ENCODE results near the gene SLC7A6. TPM values are rescaled to one million over a fixed set of nuclear protein-coding genes. Genes with fewer than 3 reads are reported as not detected.
"Not testable (repeated sequence)": the region's sequence is repeated elsewhere in the genome, so short reads cannot be mapped to it uniquely, and the experiment has no call there.

SLC7A6 gene
- total RNA-seq, 1 experiment from 2014 or later, result 19.8 TPM

- H3K36me3 ChIP-seq (replicated peaks; ENCODE audit: control insufficient read depth, insufficient read depth, low read length), result peaks cover 7% of the 10 kb centered on the region
- DNase-seq, result no peak
- H3K4me3 ChIP-seq (ENCODE audit: insufficient read depth, low read depth, low read length), result no peak overlapping the region
- no peaks in the 10 kb centered on the region for H3K27me3 ChIP-seq (ENCODE audit: control insufficient read depth, insufficient read depth, low read length)
Measured at GRCh38 chr16:68275611-68276191, 11.4 kb downstream of the SLC7A6 start.

- no peaks in the 10 kb centered on the region for H3K27me3 ChIP-seq (ENCODE audit: control insufficient read depth, insufficient read depth, low read length)
- H3K36me3 ChIP-seq (replicated peaks; ENCODE audit: control insufficient read depth, insufficient read depth, low read length), result peaks cover 7% of the 10 kb centered on the region
- no peak for DNase-seq
- no peak overlapping the region for H3K4me3 ChIP-seq (ENCODE audit: insufficient read depth, low read depth, low read length)
Measured at GRCh38 chr16:68276223-68276622, 11.9 kb downstream of the SLC7A6 start.

GRCh38 chr16:68279726-68280558 lies 15.6 kb downstream of the SLC7A6 start:
- Histone ChIP-seq H3K4me3 (ENCODE audit: insufficient read depth, low read depth, low read length) (no peak overlapping the region), H3K36me3 (replicated peaks; ENCODE audit: control insufficient read depth, insufficient read depth, low read length) (no peaks in the 10 kb centered on the region; the same call in none of the 2 replicates), H3K27me3 (ENCODE audit: control insufficient read depth, insufficient read depth, low read length) (no peaks in the 10 kb centered on the region)
- DNase-seq, result no peak

DNA sequence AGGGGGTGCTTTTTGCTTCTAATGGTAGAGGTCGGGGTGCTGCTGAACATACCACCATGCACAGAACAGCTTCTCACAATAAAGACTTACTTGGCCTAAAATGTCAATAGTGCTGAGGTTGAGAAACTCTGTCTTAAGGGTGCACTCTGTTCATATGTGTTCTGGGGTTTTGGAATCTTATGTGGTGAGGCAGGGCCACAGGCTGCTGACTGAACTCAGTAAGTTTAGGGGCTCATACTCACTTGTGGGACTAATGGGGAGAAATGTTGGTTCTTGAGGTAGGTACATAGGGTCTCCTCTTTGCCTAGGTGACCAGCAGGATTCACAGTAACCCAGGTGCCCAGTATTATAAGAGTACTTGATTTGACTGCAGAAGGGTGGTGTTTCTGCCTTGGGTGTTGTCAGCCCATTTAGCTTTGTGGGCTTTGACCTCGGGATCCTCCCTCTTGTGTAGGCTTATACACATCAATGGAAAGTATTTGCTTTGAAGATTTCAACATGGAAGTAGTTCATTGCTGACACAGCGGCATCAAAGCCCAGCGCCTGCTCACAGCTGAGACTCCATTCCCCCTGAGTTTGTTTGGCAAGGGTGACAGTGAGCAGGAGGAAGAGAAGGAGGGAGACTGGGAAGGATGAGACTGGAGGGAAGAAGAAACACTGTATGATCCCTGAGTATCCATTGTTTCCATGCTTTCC lies 17.2 kb downstream of the SLC7A6 start:
- no peaks in the 10 kb centered on the region; the same call in none of the 2 replicates for H3K36me3 ChIP-seq (replicated peaks; ENCODE audit: control insufficient read depth, insufficient read depth, low read length)
- no peaks in the 10 kb centered on the region for H3K27me3 ChIP-seq (ENCODE audit: control insufficient read depth, insufficient read depth, low read length)
- no peak overlapping the region for H3K4me3 ChIP-seq (ENCODE audit: insufficient read depth, low read depth, low read length)
- no peak for DNase-seq

- Histone ChIP-seq H3K27me3 (ENCODE audit: control insufficient read depth, insufficient read depth, low read length) (no peaks in the 10 kb centered on the region), H3K4me3 (ENCODE audit: insufficient read depth, low read depth, low read length) (no peak overlapping the region), H3K36me3 (replicated peaks; ENCODE audit: control insufficient read depth, insufficient read depth, low read length) (no peaks in the 10 kb centered on the region; the same call in none of the 2 replicates)
- no peak for DNase-seq
Measured at GRCh38 chr16:68282064-68282452, 17.7 kb downstream of the SLC7A6 start.

- no peak for DNase-seq
- peaks cover 2% of the 10 kb centered on the region for H3K36me3 ChIP-seq (replicated peaks; ENCODE audit: control insufficient read depth, insufficient read depth, low read length)
Measured at GRCh38 chr16:68283346-68283745, 19.0 kb downstream of the SLC7A6 start.

DNA sequence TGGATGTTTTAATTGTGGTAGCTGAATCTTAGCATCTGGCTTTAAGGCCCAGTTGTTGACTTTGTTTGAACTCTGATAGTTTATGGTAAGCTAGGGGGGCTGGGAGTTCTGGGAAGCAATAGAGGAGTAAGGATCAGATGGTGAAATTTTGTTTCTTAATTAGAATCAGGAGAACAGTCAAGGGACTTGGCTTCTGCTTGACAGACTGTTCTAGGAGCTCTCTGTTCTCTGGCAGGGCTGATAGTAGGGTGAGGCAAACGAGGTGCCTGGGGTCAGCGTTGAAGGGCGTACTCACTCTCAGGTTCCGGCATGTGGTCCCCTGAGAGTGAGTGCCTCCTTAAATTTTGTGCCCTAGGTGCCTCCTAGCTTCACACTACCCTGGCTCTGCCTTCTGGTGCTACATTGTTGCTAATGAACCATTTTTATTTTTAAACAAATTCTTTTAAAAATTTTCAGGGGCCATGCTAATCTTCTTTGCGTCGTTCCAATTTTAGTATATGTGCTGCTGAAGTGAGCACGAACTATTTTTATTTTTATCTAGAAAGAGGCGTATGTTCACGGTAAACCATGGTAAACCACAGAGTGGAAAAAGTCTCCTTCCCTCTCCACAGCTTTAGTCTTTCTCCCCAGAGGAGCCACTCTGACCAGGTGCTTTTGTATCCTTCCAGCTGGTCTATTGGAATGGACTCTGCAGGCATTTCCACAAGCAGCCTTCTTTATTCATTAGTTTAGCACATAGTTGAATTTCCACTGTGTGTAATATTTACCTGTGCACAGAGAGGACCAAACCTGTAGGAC lies 19.7 kb downstream of the SLC7A6 start:
- no peak for DNase-seq
- Histone ChIP-seq H3K27me3 (ENCODE audit: control insufficient read depth, insufficient read depth, low read length) (no peaks in the 10 kb centered on the region), H3K4me3 (ENCODE audit: insufficient read depth, low read depth, low read length) (no peak overlapping the region), H3K36me3 (replicated peaks; ENCODE audit: control insufficient read depth, insufficient read depth, low read length) (peaks cover 2% of the 10 kb centered on the region)

More at GRCh38 chr16:68283346-68283745, 19.0 kb downstream of the SLC7A6 start:
- no peaks in the 10 kb centered on the region for H3K27me3 ChIP-seq (ENCODE audit: control insufficient read depth, insufficient read depth, low read length)
- no peak overlapping the region for H3K4me3 ChIP-seq (ENCODE audit: insufficient read depth, low read depth, low read length)

DNA sequence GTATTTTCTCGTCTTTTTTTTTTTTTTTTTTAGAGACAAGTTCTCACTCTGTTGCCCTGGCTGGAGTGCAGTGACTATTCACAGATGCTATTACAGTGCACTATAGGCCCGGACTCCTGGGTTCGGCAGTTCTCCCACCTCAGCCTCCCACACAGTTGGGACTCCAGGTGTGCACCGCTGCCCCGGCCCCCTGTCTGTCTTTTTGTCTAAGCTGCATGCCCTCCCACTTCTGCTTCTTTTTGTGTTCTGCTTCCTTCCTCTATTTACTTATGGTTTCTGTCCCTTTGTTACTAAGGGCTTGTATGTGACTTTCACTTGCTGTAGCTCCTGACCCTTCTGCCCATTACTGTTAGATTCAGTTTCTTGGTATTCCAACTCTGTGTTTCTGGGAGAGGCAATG lies 20.5 kb downstream of the SLC7A6 start:
- no peak for DNase-seq
- Histone ChIP-seq H3K27me3 (ENCODE audit: control insufficient read depth, insufficient read depth, low read length) (no peaks in the 10 kb centered on the region), H3K36me3 (replicated peaks; ENCODE audit: control insufficient read depth, insufficient read depth, low read length) (peaks cover 2% of the 10 kb centered on the region), H3K4me3 (ENCODE audit: insufficient read depth, low read depth, low read length) (no peak overlapping the region)

- no peak overlapping the region for H3K4me3 ChIP-seq (ENCODE audit: insufficient read depth, low read depth, low read length)
- no peaks in the 10 kb centered on the region for H3K27me3 ChIP-seq (ENCODE audit: control insufficient read depth, insufficient read depth, low read length)
- peaks cover 2% of the 10 kb centered on the region for H3K36me3 ChIP-seq (replicated peaks; ENCODE audit: control insufficient read depth, insufficient read depth, low read length)
- DNase-seq, result no peak
Measured at GRCh38 chr16:68285683-68286082, 21.4 kb downstream of the SLC7A6 start.

DNA sequence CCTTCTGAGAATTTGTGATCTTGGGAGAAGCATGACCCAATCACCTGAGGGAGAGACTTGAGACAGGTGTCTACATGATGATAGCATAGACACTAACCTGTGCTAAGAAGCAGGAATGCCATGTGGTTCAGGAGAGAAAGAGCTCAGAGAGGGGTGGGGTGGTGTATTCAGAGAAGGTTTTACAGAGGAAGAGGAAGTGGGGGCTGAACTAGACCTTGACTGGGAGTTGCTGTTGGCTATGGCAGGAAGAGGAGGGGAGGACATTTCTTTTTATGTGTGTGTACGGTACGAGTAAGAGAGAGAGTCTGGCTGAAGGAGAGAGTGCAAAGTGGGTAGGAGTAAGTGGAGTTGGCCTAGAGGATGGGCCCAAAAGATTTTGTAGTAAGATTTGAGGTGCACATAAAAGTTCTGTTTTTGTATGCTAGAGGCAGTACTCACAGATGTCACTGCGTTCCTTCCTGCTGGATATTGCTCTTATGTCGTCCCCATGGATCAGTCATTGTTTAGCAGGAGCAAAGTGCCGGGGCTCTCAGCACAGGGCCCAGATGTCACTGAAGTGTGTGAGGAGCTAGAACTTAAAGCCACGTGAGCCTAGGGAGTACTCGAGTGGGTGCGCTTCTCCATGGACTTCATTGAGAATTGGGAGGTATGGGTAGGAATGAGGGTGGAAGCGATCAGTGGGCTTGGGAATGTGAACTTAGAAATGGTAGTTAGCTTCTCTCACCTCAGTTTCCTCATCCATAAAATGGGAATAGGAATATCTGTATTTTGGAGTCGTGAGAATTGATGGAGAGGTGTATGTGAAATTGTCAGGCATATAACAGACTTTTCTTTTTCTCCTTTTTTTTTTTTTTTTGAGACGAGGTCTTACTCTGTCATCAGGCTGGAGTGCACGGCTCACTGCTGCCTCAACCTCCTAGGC lies 22.1 kb downstream of the SLC7A6 start:
- peaks cover 6% of the 10 kb centered on the region for H3K36me3 ChIP-seq (replicated peaks; ENCODE audit: control insufficient read depth, insufficient read depth, low read length)
- H3K27me3 ChIP-seq (ENCODE audit: control insufficient read depth, insufficient read depth, low read length), result no peaks in the 10 kb centered on the region
- no peak overlapping the region for H3K4me3 ChIP-seq (ENCODE audit: insufficient read depth, low read depth, low read length)
- DNase-seq, result no peak

- Histone ChIP-seq H3K36me3 (replicated peaks; ENCODE audit: control insufficient read depth, insufficient read depth, low read length) (peaks cover 13% of the 10 kb centered on the region), H3K27me3 (ENCODE audit: control insufficient read depth, insufficient read depth, low read length) (no peaks in the 10 kb centered on the region), H3K4me3 (ENCODE audit: insufficient read depth, low read depth, low read length) (no peak overlapping the region)
- no peak for DNase-seq
Measured at GRCh38 chr16:68287276-68288251, 23.2 kb downstream of the SLC7A6 start.

- peaks cover 14% of the 10 kb centered on the region for H3K36me3 ChIP-seq (replicated peaks; ENCODE audit: control insufficient read depth, insufficient read depth, low read length)
- H3K4me3 ChIP-seq (ENCODE audit: insufficient read depth, low read depth, low read length), result no peak overlapping the region
Measured at GRCh38 chr16:68288252-68288650, 23.9 kb downstream of the SLC7A6 start.

DNA sequence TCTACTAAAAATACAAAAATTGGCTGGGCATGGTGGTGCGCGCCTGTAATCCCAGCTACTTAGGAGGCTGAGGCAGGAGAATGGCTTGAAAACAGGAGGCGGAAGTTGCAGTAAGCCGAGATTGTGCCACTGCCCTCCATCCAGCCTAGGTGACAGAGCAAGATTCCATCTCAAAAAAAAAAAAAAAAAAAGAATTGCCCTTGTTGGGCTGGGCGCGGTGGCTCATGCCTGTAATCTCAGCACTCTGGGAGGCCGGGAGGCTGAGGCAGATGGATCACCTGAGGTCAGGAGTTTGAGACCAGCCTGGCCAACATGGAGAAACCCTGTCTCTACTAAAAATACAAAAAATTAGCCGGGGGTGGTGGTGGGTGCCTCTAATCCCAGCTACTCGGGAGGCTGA lies 24.5 kb downstream of the SLC7A6 start:
- not testable (repeated sequence) for H3K4me3 ChIP-seq (ENCODE audit: insufficient read depth, low read depth, low read length); DNase-seq; H3K27me3 ChIP-seq (ENCODE audit: control insufficient read depth, insufficient read depth, low read length)
- H3K36me3 ChIP-seq (replicated peaks; ENCODE audit: control insufficient read depth, insufficient read depth, low read length), result peaks cover 16% of the 10 kb centered on the region

More at GRCh38 chr16:68288252-68288650, 23.9 kb downstream of the SLC7A6 start:
- DNase-seq, result no peak
- H3K27me3 ChIP-seq (ENCODE audit: control insufficient read depth, insufficient read depth, low read length), result no peaks in the 10 kb centered on the region
